TTC549 (cell line): ENCODE results near the gene AGBL1.

ENCODE experiments used
- FAIRE-seq: peaks from 2 replicates; lab custom pipeline; 2012; peaks lifted over from hg19 to GRCh38; lab: Jason Lieb, UNC

AGBL1 gene

DNA sequence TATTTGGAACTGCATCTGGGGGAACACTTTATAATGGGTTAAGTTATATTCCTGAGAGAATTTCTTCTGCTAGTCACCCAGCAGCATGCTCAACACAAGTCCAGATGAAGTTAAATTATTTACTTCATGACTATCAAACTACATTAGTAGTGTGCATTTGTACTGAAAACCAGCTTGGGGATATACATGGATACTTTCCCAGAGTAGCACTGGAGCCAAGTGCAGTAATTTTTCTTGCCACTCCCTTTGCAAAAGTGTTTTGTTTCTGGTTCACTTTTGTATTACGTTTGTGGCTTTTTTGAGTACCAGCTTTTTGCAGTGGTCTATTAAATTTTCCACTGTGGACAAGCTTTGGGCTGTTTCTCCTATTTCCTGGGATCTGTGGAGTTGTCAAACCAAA, 243.0 kb downstream of the AGBL1 start:
- FAIRE-seq: no peak

- FAIRE-seq: no peak
Observed at GRCh38 chr15:86327230-86327865, 247.7 kb downstream of the AGBL1 start.

GRCh38 chr15:86328658-86329057, 249.0 kb downstream of the AGBL1 start:
- no peak for FAIRE-seq

GRCh38 chr15:86329311-86330013, 249.8 kb downstream of the AGBL1 start:
- FAIRE-seq: no peak

- no peak for FAIRE-seq
Observed at GRCh38 chr15:86333819-86334218, 254.1 kb downstream of the AGBL1 start.

GRCh38 chr15:86336051-86336788, 256.5 kb downstream of the AGBL1 start:
- no peak for FAIRE-seq

DNA sequence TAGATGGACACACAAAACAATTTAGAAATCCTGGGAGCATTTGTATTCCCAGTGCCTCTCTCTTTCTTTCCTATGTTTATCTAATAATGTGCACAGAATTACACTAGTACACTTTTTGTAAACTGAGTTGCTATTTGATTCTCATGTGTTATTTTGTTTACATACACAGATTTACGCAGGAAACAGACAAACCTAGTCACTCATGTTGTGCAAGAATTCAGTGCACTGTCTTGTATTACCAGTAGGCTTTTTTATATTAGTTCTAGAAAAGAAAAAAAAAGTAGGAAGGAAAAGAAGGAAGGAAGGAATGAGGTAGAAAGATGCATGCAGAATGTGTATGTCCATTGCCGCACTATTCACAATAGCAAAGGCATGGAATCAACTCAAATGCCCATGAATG, 257.4 kb downstream of the AGBL1 start:
- FAIRE-seq: no peak

GRCh38 chr15:86347245-86347644, 267.6 kb downstream of the AGBL1 start:
- no peak for FAIRE-seq

GRCh38 chr15:86349565-86349964, 269.9 kb downstream of the AGBL1 start:
- no peak for FAIRE-seq

GRCh38 chr15:86353213-86353612, 273.5 kb downstream of the AGBL1 start:
- no peak for FAIRE-seq

GRCh38 chr15:86355361-86355760, 275.7 kb downstream of the AGBL1 start:
- no peak for FAIRE-seq

DNA sequence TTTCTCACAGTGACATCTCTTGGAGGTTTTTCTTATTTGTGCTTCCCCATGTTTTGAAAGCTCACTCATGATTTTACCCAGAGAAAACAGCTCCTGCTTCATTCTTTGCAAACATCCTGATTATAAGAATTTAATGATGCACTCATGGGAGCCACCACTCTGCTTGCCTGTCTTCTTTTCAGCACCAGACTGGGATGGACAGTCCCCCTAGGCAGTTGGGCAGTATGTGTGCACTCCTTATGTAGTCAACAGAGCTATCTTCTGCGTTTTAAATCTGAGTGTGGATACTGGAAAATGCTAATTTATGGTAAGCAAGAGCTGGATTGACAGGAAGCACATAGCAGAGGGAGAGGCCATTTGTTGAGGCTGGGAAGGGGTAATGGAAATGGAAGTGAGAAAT, 276.1 kb downstream of the AGBL1 start:
- FAIRE-seq: no peak

- no peak for FAIRE-seq
Observed at GRCh38 chr15:86362555-86362954, 282.9 kb downstream of the AGBL1 start.

DNA sequence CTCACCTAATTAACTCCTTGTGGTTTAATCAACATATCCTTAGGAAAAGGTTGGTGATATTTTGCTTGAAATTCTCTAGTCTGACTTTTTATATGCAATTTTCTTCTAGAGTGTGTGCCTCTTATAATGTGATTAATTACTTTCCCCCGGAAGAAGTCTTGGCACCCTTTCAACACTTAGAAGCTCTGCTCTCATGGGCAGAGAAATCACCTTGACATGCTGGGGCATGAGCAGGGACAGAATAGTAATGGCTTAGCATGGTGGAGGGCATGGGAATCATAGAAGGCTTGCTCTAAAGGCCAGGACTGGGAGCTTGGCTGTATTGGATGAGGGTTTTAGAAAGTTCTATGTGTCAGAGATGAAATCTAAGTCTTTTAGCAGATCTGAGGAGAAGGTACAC, 293.5 kb downstream of the AGBL1 start:
- no peak for FAIRE-seq

DNA sequence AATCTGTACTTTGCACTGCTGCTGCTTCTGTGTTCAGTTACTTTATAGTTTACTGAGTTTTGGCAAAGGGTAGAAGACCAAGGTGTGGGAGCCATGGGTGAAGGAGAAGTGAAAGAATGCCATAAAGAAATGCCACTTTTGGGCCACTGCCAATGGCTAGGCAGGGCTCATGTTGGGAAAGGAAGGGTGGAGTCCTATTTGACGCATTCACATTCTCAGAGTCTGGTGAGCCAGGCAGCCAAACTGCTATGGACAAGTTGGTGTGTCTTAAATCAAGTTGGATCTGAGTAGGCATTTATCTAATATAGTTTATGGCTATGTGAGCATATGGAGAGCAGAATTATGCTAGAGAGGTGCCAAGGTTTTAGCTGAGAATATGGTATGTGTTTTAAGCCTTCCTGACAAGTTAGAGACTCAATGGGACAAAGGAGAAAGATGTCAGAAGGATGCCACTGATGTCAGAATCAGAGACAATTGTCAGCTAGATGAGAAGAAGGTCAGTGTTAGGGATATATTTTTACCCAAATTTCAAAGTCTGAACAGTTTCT, 296.1 kb downstream of the AGBL1 start:
- FAIRE-seq: no peak

GRCh38 chr15:86377914-86378313, 298.2 kb downstream of the AGBL1 start:
- FAIRE-seq: no peak

DNA sequence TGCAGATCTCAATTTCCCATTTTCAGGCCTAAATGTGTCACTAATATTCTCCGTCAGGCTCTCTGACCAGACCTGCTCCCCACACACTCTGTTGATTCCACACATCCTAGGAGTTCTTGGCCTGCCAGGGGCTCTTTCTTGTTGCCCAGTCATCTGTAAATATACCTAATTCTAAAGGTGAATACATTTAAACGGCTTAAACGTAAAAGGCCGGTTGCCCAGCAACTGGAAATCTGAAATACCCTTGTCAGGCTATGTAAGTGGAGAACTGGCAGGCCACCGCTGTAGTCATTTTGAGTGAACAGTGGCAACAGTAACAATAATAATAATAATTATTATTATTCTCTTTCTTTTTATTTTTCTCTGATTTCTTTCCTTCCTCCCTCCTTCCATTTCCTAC, 302.7 kb downstream of the AGBL1 start:
- FAIRE-seq: no peak

GRCh38 chr15:86383611-86384010, 303.9 kb downstream of the AGBL1 start:
- no peak for FAIRE-seq

DNA sequence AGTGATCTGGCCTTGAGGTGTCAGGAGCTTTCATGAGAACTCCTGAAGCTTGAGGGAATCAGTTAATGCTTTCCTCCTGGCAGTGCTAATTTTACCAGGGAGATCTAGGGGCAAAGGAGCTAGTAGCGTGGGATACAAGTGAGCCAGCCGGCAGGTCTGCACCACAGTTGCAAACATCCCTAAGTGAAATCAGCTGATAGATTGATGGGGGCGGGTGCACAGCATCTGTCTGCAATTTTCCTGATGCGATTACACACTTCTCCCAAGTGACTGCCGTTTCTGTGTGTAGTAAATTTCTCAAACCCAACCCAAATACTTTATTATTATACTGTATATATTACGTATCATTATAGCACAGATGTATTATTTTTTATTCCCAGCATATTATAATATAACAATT, 304.5 kb downstream of the AGBL1 start:
- no peak for FAIRE-seq

- FAIRE-seq: no peak
Observed at GRCh38 chr15:86392296-86392695, 312.6 kb downstream of the AGBL1 start.

DNA sequence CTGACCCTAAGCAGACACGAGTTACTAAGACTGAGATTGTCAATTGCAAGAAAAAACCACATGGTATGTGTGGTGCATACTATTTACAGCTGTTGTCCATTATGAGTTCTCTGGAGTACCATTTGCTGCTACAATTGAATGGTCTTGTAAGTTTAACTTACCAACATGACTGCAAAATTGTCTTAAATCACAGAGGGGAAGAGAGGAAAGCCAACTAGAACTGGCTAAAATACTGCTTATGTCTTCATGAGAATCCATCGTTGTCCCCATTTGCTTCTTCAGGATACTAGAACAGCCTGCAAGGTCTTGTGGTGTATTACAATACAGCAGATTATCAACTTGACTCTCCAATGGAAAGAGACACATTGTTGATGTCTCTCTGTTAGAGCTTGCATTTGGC, 313.2 kb downstream of the AGBL1 start:
- FAIRE-seq: no peak

GRCh38 chr15:86394866-86395265, 315.2 kb downstream of the AGBL1 start:
- no peak for FAIRE-seq
